ENCODE results near the gene COG8. TPM values are rescaled to one million over a fixed set of nuclear protein-coding genes. Genes with fewer than 3 reads are reported as not detected.

Gene COG8
- total and polyA plus RNA-seq, 2 experiments from 2014 or later, result 21.4 to 79.9 TPM

DNA sequence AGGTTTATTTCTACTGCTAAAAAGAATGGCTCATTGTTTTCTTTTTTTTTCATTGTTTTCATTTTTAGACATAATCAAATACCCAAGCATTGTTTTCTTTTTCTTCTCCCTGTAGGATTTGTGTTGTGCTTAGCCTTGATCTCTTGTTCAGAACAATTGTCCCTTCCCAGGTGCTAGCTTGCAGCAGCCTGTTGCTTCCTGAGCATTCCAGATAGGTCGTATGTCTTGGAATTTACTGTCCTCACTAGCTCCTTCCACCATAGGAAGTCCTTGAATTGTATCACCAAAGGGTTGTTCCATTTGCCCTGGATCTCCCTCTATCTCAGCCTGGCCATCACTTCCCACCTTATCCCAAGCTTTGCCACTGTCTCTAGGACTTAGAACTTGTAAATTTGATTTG is 38.2 kb downstream of the COG8 start:
- DNase-seq (ENCODE audit: low spot score), result no peak
- no peaks in the 10 kb centered on the region for H3K79me2 ChIP-seq (replicated peaks; ENCODE audit: insufficient read depth)
- ATAC-seq, result no peak
- no peaks in the 10 kb centered on the region for H3K9me2 ChIP-seq (ENCODE audit: insufficient read depth)
- no peaks in the 10 kb centered on the region for H3K27me3 ChIP-seq (ENCODE audit: insufficient read depth)
- Mint-ChIP-seq H3K4me3 (no peak overlapping the region), H3K9me3 (no peaks in the 10 kb centered on the region), H3K27ac (no peak overlapping the region), H3K27me3 (ENCODE audit: insufficient read depth, low read depth, poor library complexity) (peaks cover 1% of the 10 kb centered on the region), H3K4me1 (no peaks in the 10 kb centered on the region), H3K36me3 (ENCODE audit: low read depth) (peaks cover 15% of the 10 kb centered on the region)
- peaks cover 4% of the 10 kb centered on the region; the same call in 1 of the 2 replicates for H3K4me1 ChIP-seq (ENCODE audit: insufficient read depth)
- H3K4me2 ChIP-seq, result no peak overlapping the region
- TF ChIP-seq, protein P1, sequence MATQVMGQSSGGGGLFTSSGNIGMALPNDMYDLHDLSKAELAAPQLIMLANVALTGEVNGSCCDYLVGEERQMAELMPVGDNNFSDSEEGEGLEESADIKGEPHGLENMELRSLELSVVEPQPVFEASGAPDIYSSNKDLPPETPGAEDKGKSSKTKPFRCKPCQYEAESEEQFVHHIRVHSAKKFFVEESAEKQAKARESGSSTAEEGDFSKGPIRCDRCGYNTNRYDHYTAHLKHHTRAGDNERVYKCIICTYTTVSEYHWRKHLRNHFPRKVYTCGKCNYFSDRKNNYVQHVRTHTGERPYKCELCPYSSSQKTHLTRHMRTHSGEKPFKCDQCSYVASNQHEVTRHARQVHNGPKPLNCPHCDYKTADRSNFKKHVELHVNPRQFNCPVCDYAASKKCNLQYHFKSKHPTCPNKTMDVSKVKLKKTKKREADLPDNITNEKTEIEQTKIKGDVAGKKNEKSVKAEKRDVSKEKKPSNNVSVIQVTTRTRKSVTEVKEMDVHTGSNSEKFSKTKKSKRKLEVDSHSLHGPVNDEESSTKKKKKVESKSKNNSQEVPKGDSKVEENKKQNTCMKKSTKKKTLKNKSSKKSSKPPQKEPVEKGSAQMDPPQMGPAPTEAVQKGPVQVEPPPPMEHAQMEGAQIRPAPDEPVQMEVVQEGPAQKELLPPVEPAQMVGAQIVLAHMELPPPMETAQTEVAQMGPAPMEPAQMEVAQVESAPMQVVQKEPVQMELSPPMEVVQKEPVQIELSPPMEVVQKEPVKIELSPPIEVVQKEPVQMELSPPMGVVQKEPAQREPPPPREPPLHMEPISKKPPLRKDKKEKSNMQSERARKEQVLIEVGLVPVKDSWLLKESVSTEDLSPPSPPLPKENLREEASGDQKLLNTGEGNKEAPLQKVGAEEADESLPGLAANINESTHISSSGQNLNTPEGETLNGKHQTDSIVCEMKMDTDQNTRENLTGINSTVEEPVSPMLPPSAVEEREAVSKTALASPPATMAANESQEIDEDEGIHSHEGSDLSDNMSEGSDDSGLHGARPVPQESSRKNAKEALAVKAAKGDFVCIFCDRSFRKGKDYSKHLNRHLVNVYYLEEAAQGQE (IDR thresholded peaks at IDR 0.05; ENCODE audit: unreplicated experiment), result no peak
- TF ChIP-seq CREB1 (CRISPR knock-in tag; IDR thresholded peaks at IDR 0.05; ENCODE audit: low read depth) (no peak), JUNB (IDR thresholded peaks at IDR 0.05; ENCODE audit: unreplicated experiment) (no peak), POLR2AphosphoS5 (IDR thresholded peaks at IDR 0.05; ENCODE audit: low read depth) (no peak)
- TF ChIP-seq, protein P2, sequence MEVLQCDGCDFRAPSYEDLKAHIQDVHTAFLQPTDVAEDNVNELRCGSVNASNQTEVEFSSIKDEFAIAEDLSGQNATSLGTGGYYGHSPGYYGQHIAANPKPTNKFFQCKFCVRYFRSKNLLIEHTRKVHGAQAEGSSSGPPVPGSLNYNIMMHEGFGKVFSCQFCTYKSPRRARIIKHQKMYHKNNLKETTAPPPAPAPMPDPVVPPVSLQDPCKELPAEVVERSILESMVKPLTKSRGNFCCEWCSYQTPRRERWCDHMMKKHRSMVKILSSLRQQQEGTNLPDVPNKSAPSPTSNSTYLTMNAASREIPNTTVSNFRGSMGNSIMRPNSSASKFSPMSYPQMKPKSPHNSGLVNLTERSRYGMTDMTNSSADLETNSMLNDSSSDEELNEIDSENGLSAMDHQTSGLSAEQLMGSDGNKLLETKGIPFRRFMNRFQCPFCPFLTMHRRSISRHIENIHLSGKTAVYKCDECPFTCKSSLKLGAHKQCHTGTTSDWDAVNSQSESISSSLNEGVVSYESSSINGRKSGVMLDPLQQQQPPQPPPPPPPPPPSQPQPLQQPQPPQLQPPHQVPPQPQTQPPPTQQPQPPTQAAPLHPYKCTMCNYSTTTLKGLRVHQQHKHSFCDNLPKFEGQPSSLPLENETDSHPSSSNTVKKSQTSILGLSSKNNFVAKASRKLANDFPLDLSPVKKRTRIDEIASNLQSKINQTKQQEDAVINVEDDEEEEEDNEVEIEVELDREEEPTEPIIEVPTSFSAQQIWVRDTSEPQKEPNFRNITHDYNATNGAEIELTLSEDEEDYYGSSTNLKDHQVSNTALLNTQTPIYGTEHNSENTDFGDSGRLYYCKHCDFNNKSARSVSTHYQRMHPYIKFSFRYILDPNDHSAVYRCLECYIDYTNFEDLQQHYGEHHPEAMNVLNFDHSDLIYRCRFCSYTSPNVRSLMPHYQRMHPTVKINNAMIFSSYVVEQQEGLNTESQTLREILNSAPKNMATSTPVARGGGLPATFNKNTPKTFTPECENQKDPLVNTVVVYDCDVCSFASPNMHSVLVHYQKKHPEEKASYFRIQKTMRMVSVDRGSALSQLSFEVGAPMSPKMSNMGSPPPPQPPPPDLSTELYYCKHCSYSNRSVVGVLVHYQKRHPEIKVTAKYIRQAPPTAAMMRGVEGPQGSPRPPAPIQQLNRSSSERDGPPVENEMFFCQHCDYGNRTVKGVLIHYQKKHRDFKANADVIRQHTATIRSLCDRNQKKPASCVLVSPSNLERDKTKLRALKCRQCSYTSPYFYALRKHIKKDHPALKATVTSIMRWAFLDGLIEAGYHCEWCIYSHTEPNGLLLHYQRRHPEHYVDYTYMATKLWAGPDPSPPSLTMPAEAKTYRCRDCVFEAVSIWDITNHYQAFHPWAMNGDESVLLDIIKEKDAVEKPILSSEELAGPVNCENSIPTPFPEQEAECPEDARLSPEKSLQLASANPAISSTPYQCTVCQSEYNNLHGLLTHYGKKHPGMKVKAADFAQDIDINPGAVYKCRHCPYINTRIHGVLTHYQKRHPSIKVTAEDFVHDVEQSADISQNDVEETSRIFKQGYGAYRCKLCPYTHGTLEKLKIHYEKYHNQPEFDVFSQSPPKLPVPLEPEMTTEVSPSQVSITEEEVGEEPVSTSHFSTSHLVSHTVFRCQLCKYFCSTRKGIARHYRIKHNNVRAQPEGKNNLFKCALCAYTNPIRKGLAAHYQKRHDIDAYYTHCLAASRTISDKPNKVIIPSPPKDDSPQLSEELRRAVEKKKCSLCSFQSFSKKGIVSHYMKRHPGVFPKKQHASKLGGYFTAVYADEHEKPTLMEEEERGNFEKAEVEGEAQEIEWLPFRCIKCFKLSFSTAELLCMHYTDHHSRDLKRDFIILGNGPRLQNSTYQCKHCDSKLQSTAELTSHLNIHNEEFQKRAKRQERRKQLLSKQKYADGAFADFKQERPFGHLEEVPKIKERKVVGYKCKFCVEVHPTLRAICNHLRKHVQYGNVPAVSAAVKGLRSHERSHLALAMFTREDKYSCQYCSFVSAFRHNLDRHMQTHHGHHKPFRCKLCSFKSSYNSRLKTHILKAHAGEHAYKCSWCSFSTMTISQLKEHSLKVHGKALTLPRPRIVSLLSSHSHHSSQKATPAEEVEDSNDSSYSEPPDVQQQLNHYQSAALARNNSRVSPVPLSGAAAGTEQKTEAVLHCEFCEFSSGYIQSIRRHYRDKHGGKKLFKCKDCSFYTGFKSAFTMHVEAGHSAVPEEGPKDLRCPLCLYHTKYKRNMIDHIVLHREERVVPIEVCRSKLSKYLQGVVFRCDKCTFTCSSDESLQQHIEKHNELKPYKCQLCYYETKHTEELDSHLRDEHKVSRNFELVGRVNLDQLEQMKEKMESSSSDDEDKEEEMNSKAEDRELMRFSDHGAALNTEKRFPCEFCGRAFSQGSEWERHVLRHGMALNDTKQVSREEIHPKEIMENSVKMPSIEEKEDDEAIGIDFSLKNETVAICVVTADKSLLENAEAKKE (CRISPR knock-in tag; IDR thresholded peaks at IDR 0.05), result no peak
- H3K36me3 ChIP-seq (ENCODE audit: insufficient read depth), result 0 out of 2 replicates have a peak, but pooled peaks cover 3% of the 10 kb centered on the region
- H2AFZ ChIP-seq, result no peak overlapping the region
- peaks cover 4% of the 10 kb centered on the region; the same call in 1 of the 2 replicates for H3F3A ChIP-seq (replicated peaks; ENCODE audit: low read depth)
- H3K27ac ChIP-seq (ENCODE audit: low read depth), result no peak overlapping the region
- H4K20me1 ChIP-seq (replicated peaks; ENCODE audit: insufficient read depth), result no peaks in the 10 kb centered on the region
- H3K4me3 ChIP-seq, result no peak overlapping the region

Data from GM23338 (cell line).